GM23338 (cell line): ENCODE results near the gene NLGN4X. TPM values are rescaled to one million over a fixed set of nuclear protein-coding genes. Genes with fewer than 3 reads are reported as not detected.

Experiments used
- ATAC-seq: fragments of 200-7000 bp; cut with Tn5 transposase; 3 replicates; pipeline ENCODE4 v1.9.1; 2020
- DNase-seq: peaks from one replicate; pipeline ENCODE4 v3.0.0-alpha.2; 2015; ENCODE audit warnings: low spot score
- H2AFZ ChIP-seq: fragments of 200-600 bp; sonication (generic); 2 replicates; pipeline ENCODE4 v1.8.0; 2016; ENCODE audit warnings: antibody characterized with exemption, mild to moderate bottlenecking, moderate library complexity
- H3F3A ChIP-seq: fragments of 200-600 bp; sonication (generic); replicated peaks from 2 replicates; pipeline ENCODE4 v1.8.0; 2017; ENCODE audit warnings: antibody characterized with exemption, mixed run types, low read depth
- H3K27ac ChIP-seq: fragments of 200-600 bp; sonication (generic); 2 replicates; pipeline ENCODE4 v1.6.1; 2016; ENCODE audit warnings: low read depth
- H3K27me3 ChIP-seq: fragments of 200-600 bp; sonication (generic); 2 replicates; pipeline ENCODE4 v1.8.0; 2016; ENCODE audit warnings: mild to moderate bottlenecking, mixed run types, moderate library complexity; ENCODE audit not compliant: insufficient read depth
- H3K36me3 ChIP-seq: fragments of 200-600 bp; sonication (generic); 2 replicates; pipeline ENCODE4 v1.8.0; 2016; ENCODE audit warnings: mild to moderate bottlenecking; ENCODE audit not compliant: insufficient read depth
- H3K4me1 ChIP-seq: fragments of 200-600 bp; sonication (generic); 2 replicates; pipeline ENCODE4 v1.8.0; 2016; ENCODE audit warnings: mild to moderate bottlenecking, moderate library complexity; ENCODE audit not compliant: insufficient read depth
- H3K4me2 ChIP-seq: fragments of 200-600 bp; sonication (generic); 2 replicates; pipeline ENCODE4 v1.7.1; 2017; ENCODE audit warnings: mixed run types
- H3K4me3 ChIP-seq: fragments of 200-600 bp; sonication (generic); 2 replicates; pipeline ENCODE4 v1.6.1; 2016; ENCODE audit warnings: mixed run types
- H3K79me2 ChIP-seq: fragments of 200-600 bp; sonication (generic); replicated peaks from 2 replicates; pipeline ENCODE4 v1.8.0; 2017; ENCODE audit warnings: mild to moderate bottlenecking; ENCODE audit not compliant: insufficient read depth
- H3K9me2 ChIP-seq: fragments of 200-600 bp; sonication (generic); 2 replicates; pipeline ENCODE4 v1.8.0; 2017; ENCODE audit not compliant: insufficient read depth
- H4K20me1 ChIP-seq: fragments of 200-600 bp; sonication (generic); replicated peaks from 2 replicates; pipeline ENCODE4 v1.8.0; 2017; ENCODE audit warnings: mild to moderate bottlenecking; ENCODE audit not compliant: insufficient read depth
- H3K27ac Mint-ChIP-seq: 2 replicates; pipeline ENCODE4 v1.8.0; 2020; ENCODE audit warnings: inconsistent platforms, mild to moderate bottlenecking, moderate library complexity, mixed read lengths
- H3K27me3 Mint-ChIP-seq: 3 replicates; pipeline ENCODE4 v1.8.0; 2022; ENCODE audit warnings: low read depth, mild to moderate bottlenecking, moderate library complexity, mixed read lengths, inconsistent platforms; ENCODE audit not compliant: insufficient read depth, poor library complexity
- H3K36me3 Mint-ChIP-seq: 3 replicates; pipeline ENCODE4 v1.8.0; 2021; ENCODE audit warnings: low read depth, mild to moderate bottlenecking, inconsistent platforms, moderate library complexity, mixed read lengths
- H3K4me1 Mint-ChIP-seq: 3 replicates; pipeline ENCODE4 v1.8.0; 2020; ENCODE audit warnings: mild to moderate bottlenecking, inconsistent platforms, mixed read lengths
- H3K4me3 Mint-ChIP-seq: 3 replicates; pipeline ENCODE4 v1.8.0; 2021; ENCODE audit warnings: moderate library complexity, mild to moderate bottlenecking, inconsistent platforms, mixed read lengths
- H3K9me3 Mint-ChIP-seq: 3 replicates; pipeline ENCODE4 v1.8.0; 2020; ENCODE audit warnings: moderate library complexity, mild to moderate bottlenecking, inconsistent platforms, mixed read lengths
- CREB1 ChIP-seq: fragments of 250-450 bp; sonication (Bioruptor Pico); IDR thresholded peaks from 2 replicates; pipeline ENCODE4 v1.5.0; 2020; ENCODE audit warnings: low read depth, mild to moderate bottlenecking, moderate library complexity
- EZH2 ChIP-seq: fragments of 200-600 bp; sonication (generic); IDR thresholded peaks from one replicate; pipeline ENCODE4 v1.8.0; 2017; ENCODE audit warnings: antibody characterized with exemption, mild to moderate bottlenecking, low read depth; ENCODE audit not compliant: unreplicated experiment
- EZH2phosphoT487 ChIP-seq: fragments of 200-600 bp; sonication (generic); IDR thresholded peaks from one replicate; pipeline ENCODE4 v1.8.1; 2018; ENCODE audit warnings: antibody characterized with exemption; ENCODE audit not compliant: unreplicated experiment
- JUNB ChIP-seq: IDR thresholded peaks from one replicate; pipeline ENCODE4 v1.6.1; 2016; ENCODE audit warnings: antibody characterized with exemption; ENCODE audit not compliant: unreplicated experiment
- NANOG ChIP-seq: IDR thresholded peaks from 2 replicates; pipeline ENCODE4 v1.6.1; 2016; ENCODE audit warnings: antibody characterized with exemption, borderline replicate concordance
- POLR2AphosphoS5 ChIP-seq: IDR thresholded peaks from 2 replicates; pipeline ENCODE4 v1.6.1; 2016; ENCODE audit warnings: antibody characterized with exemption, low read depth
- STAT1 ChIP-seq: IDR thresholded peaks from one replicate; pipeline ENCODE4 v1.6.1; 2016; ENCODE audit warnings: antibody characterized with exemption; ENCODE audit not compliant: unreplicated experiment
- ZNF114 ChIP-seq: fragments of 250-450 bp; sonication (Bioruptor Pico); IDR thresholded peaks from 2 replicates; pipeline ENCODE4 v1.5.0; 2020; ENCODE audit warnings: mild to moderate bottlenecking, moderate library complexity
- ZNF331 ChIP-seq: fragments of 250-450 bp; sonication (Bioruptor Pico); IDR thresholded peaks from 2 replicates; pipeline ENCODE4 v1.5.0; 2020; ENCODE audit warnings: low read depth, mild to moderate bottlenecking, moderate library complexity
- polyA plus RNA-seq: library from polyadenylated mRNA; unstranded; fragments of >200 nt; fragmentation: Nextera tagmentation; extraction: Ambion mirVana; gene quantifications from 2 replicates; pipeline ENCODE4 v1.2.1, GENCODE V29; 2016
- total RNA-seq: library from RNA; depleted of rRNA; stranded (reverse); fragments of >200 nt; shearing (Covaris generic); gene quantifications from 2 replicates; pipeline ENCODE4 v1.2.3, GENCODE V29; 2014
- TF ChIP-seq, protein P1 (sequence below): IDR thresholded peaks from one replicate; pipeline ENCODE4 v1.6.1; 2018; ENCODE audit warnings: antibody characterized with exemption; ENCODE audit not compliant: unreplicated experiment
- TF ChIP-seq, protein P2 (sequence below), 2 experiments: fragments of 200-600 bp in 1 of 2; sonication (generic) in 1 of 2; conservative IDR thresholded peaks; 2 replicates each; pipeline versions ENCODE4 v1.5.1 to v1.6.1; 2016 to 2017; ENCODE audit warnings: antibody characterized with exemption in 2 of 2, low read depth in 2 of 2, mild to moderate bottlenecking in 2 of 2, moderate library complexity in 1 of 2
- TF ChIP-seq, protein P3 (sequence below): IDR thresholded peaks from 2 replicates; pipeline ENCODE4 v1.6.1; 2016; ENCODE audit warnings: antibody characterized with exemption
- TF ChIP-seq, protein P4 (sequence below): fragments of 250-450 bp; sonication (Bioruptor Pico); IDR thresholded peaks from 2 replicates; pipeline ENCODE4 v1.5.0; 2020; ENCODE audit warnings: mild to moderate bottlenecking, moderate library complexity

Gene NLGN4X
- total and polyA plus RNA-seq, 2 experiments from 2014 or later: 36.0 to 86.5 TPM

DNA sequence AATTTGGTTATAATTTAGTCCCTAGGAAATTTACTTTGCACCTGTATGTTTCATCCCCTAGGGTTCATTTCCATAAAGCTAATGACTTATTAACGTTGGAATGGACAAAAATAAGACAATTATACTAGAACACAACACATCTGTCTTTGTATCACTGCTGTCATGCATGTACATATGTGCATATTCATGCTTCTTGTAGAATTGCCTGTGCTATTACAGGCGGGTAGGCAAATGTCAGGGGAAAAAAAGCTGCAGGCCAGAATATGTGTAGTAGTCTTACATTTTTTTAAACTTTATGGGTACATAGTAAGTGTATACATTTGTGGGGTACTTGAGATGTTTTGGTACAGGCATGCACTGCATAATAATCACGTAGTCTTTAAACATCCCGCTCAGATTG lies 209.6 kb downstream of the NLGN4X start (continued):
- TF ChIP-seq, protein P1, sequence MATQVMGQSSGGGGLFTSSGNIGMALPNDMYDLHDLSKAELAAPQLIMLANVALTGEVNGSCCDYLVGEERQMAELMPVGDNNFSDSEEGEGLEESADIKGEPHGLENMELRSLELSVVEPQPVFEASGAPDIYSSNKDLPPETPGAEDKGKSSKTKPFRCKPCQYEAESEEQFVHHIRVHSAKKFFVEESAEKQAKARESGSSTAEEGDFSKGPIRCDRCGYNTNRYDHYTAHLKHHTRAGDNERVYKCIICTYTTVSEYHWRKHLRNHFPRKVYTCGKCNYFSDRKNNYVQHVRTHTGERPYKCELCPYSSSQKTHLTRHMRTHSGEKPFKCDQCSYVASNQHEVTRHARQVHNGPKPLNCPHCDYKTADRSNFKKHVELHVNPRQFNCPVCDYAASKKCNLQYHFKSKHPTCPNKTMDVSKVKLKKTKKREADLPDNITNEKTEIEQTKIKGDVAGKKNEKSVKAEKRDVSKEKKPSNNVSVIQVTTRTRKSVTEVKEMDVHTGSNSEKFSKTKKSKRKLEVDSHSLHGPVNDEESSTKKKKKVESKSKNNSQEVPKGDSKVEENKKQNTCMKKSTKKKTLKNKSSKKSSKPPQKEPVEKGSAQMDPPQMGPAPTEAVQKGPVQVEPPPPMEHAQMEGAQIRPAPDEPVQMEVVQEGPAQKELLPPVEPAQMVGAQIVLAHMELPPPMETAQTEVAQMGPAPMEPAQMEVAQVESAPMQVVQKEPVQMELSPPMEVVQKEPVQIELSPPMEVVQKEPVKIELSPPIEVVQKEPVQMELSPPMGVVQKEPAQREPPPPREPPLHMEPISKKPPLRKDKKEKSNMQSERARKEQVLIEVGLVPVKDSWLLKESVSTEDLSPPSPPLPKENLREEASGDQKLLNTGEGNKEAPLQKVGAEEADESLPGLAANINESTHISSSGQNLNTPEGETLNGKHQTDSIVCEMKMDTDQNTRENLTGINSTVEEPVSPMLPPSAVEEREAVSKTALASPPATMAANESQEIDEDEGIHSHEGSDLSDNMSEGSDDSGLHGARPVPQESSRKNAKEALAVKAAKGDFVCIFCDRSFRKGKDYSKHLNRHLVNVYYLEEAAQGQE: no peak
- TF ChIP-seq, protein P2, sequence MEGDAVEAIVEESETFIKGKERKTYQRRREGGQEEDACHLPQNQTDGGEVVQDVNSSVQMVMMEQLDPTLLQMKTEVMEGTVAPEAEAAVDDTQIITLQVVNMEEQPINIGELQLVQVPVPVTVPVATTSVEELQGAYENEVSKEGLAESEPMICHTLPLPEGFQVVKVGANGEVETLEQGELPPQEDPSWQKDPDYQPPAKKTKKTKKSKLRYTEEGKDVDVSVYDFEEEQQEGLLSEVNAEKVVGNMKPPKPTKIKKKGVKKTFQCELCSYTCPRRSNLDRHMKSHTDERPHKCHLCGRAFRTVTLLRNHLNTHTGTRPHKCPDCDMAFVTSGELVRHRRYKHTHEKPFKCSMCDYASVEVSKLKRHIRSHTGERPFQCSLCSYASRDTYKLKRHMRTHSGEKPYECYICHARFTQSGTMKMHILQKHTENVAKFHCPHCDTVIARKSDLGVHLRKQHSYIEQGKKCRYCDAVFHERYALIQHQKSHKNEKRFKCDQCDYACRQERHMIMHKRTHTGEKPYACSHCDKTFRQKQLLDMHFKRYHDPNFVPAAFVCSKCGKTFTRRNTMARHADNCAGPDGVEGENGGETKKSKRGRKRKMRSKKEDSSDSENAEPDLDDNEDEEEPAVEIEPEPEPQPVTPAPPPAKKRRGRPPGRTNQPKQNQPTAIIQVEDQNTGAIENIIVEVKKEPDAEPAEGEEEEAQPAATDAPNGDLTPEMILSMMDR (conservative IDR thresholded peaks at IDR 0.05; ENCODE audit: low read depth in 2 of 2): no peak

DNA sequence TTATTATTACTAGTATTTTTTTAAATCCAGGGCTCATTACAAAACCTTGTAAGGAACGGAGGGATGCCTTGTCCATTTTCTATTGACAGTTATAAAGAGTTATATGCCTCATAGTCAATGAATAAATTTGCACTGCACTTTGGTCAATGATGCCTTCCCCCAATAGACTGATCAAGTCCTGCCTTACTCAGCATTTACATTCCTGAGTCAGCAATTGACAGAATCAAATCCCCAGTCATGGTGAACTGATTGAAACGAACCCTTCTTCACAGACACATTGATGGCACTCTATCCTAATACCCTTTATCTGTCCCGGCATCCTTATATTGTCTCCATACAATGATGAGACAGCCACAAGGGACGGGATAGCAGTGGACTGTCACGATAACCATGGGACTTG lies 213.2 kb downstream of the NLGN4X start:
- H3K27ac Mint-ChIP-seq: no peak overlapping the region
- Histone ChIP-seq H3K4me2 (no peak overlapping the region), H3K36me3 (no peaks in the 10 kb centered on the region), H3K79me2 (peaks cover 96% of the 10 kb centered on the region), H3K27ac (no peak overlapping the region), H3K9me2 (no peaks in the 10 kb centered on the region), H2AFZ (no peak overlapping the region), H4K20me1 (no peaks in the 10 kb centered on the region), H3F3A (no peaks in the 10 kb centered on the region), H3K27me3 (no peaks in the 10 kb centered on the region), H3K4me1 (no peaks in the 10 kb centered on the region), H3K4me3 (no peak overlapping the region)
- no peak for ATAC-seq
- no peak for DNase-seq
- H3K27me3 Mint-ChIP-seq: peaks cover 7% of the 10 kb centered on the region
- peaks cover 23% of the 10 kb centered on the region; the same call in 2 of the 3 replicates for H3K36me3 Mint-ChIP-seq
- H3K4me1 Mint-ChIP-seq: peaks cover 23% of the 10 kb centered on the region
- H3K9me3 Mint-ChIP-seq: no peaks in the 10 kb centered on the region
- H3K4me3 Mint-ChIP-seq: no peak overlapping the region
- TF ChIP-seq STAT1 (no peak), EZH2 (no peak), NANOG (no peak), POLR2AphosphoS5 (no peak), CREB1 (no peak), JUNB (no peak), ZNF114 (CRISPR knock-in tag) (no peak), ZNF331 (CRISPR knock-in tag) (no peak), EZH2phosphoT487 (no peak)
- TF ChIP-seq, protein P3, sequence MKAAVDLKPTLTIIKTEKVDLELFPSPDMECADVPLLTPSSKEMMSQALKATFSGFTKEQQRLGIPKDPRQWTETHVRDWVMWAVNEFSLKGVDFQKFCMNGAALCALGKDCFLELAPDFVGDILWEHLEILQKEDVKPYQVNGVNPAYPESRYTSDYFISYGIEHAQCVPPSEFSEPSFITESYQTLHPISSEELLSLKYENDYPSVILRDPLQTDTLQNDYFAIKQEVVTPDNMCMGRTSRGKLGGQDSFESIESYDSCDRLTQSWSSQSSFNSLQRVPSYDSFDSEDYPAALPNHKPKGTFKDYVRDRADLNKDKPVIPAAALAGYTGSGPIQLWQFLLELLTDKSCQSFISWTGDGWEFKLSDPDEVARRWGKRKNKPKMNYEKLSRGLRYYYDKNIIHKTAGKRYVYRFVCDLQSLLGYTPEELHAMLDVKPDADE: no peak
- TF ChIP-seq, protein P4, sequence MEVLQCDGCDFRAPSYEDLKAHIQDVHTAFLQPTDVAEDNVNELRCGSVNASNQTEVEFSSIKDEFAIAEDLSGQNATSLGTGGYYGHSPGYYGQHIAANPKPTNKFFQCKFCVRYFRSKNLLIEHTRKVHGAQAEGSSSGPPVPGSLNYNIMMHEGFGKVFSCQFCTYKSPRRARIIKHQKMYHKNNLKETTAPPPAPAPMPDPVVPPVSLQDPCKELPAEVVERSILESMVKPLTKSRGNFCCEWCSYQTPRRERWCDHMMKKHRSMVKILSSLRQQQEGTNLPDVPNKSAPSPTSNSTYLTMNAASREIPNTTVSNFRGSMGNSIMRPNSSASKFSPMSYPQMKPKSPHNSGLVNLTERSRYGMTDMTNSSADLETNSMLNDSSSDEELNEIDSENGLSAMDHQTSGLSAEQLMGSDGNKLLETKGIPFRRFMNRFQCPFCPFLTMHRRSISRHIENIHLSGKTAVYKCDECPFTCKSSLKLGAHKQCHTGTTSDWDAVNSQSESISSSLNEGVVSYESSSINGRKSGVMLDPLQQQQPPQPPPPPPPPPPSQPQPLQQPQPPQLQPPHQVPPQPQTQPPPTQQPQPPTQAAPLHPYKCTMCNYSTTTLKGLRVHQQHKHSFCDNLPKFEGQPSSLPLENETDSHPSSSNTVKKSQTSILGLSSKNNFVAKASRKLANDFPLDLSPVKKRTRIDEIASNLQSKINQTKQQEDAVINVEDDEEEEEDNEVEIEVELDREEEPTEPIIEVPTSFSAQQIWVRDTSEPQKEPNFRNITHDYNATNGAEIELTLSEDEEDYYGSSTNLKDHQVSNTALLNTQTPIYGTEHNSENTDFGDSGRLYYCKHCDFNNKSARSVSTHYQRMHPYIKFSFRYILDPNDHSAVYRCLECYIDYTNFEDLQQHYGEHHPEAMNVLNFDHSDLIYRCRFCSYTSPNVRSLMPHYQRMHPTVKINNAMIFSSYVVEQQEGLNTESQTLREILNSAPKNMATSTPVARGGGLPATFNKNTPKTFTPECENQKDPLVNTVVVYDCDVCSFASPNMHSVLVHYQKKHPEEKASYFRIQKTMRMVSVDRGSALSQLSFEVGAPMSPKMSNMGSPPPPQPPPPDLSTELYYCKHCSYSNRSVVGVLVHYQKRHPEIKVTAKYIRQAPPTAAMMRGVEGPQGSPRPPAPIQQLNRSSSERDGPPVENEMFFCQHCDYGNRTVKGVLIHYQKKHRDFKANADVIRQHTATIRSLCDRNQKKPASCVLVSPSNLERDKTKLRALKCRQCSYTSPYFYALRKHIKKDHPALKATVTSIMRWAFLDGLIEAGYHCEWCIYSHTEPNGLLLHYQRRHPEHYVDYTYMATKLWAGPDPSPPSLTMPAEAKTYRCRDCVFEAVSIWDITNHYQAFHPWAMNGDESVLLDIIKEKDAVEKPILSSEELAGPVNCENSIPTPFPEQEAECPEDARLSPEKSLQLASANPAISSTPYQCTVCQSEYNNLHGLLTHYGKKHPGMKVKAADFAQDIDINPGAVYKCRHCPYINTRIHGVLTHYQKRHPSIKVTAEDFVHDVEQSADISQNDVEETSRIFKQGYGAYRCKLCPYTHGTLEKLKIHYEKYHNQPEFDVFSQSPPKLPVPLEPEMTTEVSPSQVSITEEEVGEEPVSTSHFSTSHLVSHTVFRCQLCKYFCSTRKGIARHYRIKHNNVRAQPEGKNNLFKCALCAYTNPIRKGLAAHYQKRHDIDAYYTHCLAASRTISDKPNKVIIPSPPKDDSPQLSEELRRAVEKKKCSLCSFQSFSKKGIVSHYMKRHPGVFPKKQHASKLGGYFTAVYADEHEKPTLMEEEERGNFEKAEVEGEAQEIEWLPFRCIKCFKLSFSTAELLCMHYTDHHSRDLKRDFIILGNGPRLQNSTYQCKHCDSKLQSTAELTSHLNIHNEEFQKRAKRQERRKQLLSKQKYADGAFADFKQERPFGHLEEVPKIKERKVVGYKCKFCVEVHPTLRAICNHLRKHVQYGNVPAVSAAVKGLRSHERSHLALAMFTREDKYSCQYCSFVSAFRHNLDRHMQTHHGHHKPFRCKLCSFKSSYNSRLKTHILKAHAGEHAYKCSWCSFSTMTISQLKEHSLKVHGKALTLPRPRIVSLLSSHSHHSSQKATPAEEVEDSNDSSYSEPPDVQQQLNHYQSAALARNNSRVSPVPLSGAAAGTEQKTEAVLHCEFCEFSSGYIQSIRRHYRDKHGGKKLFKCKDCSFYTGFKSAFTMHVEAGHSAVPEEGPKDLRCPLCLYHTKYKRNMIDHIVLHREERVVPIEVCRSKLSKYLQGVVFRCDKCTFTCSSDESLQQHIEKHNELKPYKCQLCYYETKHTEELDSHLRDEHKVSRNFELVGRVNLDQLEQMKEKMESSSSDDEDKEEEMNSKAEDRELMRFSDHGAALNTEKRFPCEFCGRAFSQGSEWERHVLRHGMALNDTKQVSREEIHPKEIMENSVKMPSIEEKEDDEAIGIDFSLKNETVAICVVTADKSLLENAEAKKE (CRISPR knock-in tag): no peak
